Mesenchymal stem cell (in vitro differentiated cells and primary cell): ENCODE results near the gene FOXI1.

Source experiments
- DNase-seq: peaks from one replicate; pipeline ENCODE4 v3.0.0-alpha.2; 2013
- H2AFZ ChIP-seq: one replicate; pipeline ENCODE4 v1.6.1; 2013; ENCODE audit warnings: low read depth, mild to moderate bottlenecking, control low read depth, inconsistent platforms, low read length, moderate library complexity
- H2AK5ac ChIP-seq: 2 replicates; pipeline ENCODE4 v1.6.1; 2013; ENCODE audit warnings: low read length, moderate library complexity, mild to moderate bottlenecking, inconsistent platforms; ENCODE audit not compliant: severe bottlenecking
- H2BK120ac ChIP-seq: one replicate; pipeline ENCODE4 v1.6.1; 2013; ENCODE audit warnings: low read depth, mild to moderate bottlenecking, inconsistent platforms, low read length, moderate library complexity
- H2BK12ac ChIP-seq, 2 experiments: one replicate each; pipeline ENCODE4 v1.6.1; 2013; ENCODE audit warnings: inconsistent platforms in 2 of 2, low read length in 2 of 2, mild to moderate bottlenecking in 2 of 2, moderate library complexity in 2 of 2, control low read depth in 1 of 2
- H2BK15ac ChIP-seq: one replicate; pipeline ENCODE4 v1.6.1; 2013; ENCODE audit warnings: mild to moderate bottlenecking, low read depth, inconsistent platforms; ENCODE audit not compliant: poor library complexity, severe bottlenecking
- H2BK5ac ChIP-seq: 2 replicates; pipeline ENCODE4 v1.6.1; 2013; ENCODE audit warnings: low read depth, mild to moderate bottlenecking, low read length, control low read depth, inconsistent platforms; ENCODE audit not compliant: poor library complexity, severe bottlenecking
- H3K14ac ChIP-seq, 2 experiments: one replicate each; pipeline ENCODE4 v1.6.1; 2013; ENCODE audit warnings: inconsistent platforms in 2 of 2, low read length in 2 of 2, control low read depth in 1 of 2, mild to moderate bottlenecking in 1 of 2, moderate library complexity in 1 of 2
- H3K18ac ChIP-seq, 2 experiments: one replicate each; pipeline ENCODE4 v1.6.1; 2013; ENCODE audit warnings: inconsistent platforms in 2 of 2, low read length in 2 of 2, control low read depth in 1 of 2, low read depth in 1 of 2, mild to moderate bottlenecking in 1 of 2
- H3K23ac ChIP-seq, 2 experiments: one replicate each; pipeline ENCODE4 v1.6.1; 2013; ENCODE audit warnings: inconsistent platforms in 2 of 2, low read length in 2 of 2, mild to moderate bottlenecking in 2 of 2, moderate library complexity in 2 of 2, control low read depth in 1 of 2
- H3K27ac ChIP-seq: 2 replicates; pipeline ENCODE4 v1.5.1; 2013; ENCODE audit warnings: mild to moderate bottlenecking, moderate library complexity, low read length, control low read depth, inconsistent platforms; ENCODE audit not compliant: poor library complexity, severe bottlenecking
- H3K27me3 ChIP-seq, 2 experiments: 2 replicates each; pipeline versions ENCODE4 v1.6.1 to v1.7.0; 2013; ENCODE audit warnings: low read length in 2 of 2, mild to moderate bottlenecking in 2 of 2, moderate library complexity in 2 of 2, control low read depth in 1 of 2, inconsistent platforms in 1 of 2; ENCODE audit not compliant: control insufficient read depth in 1 of 2, insufficient read depth in 1 of 2
- H3K36me3 ChIP-seq, 2 experiments: 2 replicates each; pipeline versions ENCODE4 v1.6.1 to v1.7.0; 2013; ENCODE audit warnings: low read length in 2 of 2, control low read depth in 1 of 2, inconsistent platforms in 1 of 2, low read depth in 1 of 2, mild to moderate bottlenecking in 1 of 2; ENCODE audit not compliant: insufficient read depth in 2 of 2, control insufficient read depth in 1 of 2
- H3K4ac ChIP-seq, 2 experiments: one replicate each; pipeline ENCODE4 v1.6.1; 2013; ENCODE audit warnings: inconsistent platforms in 2 of 2, low read length in 2 of 2, mild to moderate bottlenecking in 2 of 2, moderate library complexity in 2 of 2, control low read depth in 1 of 2, low read depth in 1 of 2
- H3K4me1 ChIP-seq: 2 replicates; pipeline ENCODE4 v1.6.1; 2013; ENCODE audit warnings: low read depth, low read length, control low read depth; ENCODE audit not compliant: control insufficient read depth, insufficient read depth
- H3K4me2 ChIP-seq: 2 replicates; pipeline ENCODE4 v1.6.1; 2013; ENCODE audit warnings: low read length, mild to moderate bottlenecking, inconsistent platforms; ENCODE audit not compliant: poor library complexity, severe bottlenecking
- H3K4me3 ChIP-seq, 2 experiments: 2 replicates each; pipeline versions ENCODE4 v1.5.1 to v1.7.0; 2013; ENCODE audit warnings: low read length in 2 of 2, mild to moderate bottlenecking in 2 of 2, control low read depth in 1 of 2, low read depth in 1 of 2; ENCODE audit not compliant: insufficient read depth in 1 of 2
- H3K79me1 ChIP-seq: replicated peaks from 2 replicates; pipeline ENCODE4 v1.6.1; 2013; ENCODE audit warnings: mild to moderate bottlenecking, control low read depth, low read length, inconsistent platforms; ENCODE audit not compliant: poor library complexity, severe bottlenecking
- H3K9ac ChIP-seq: 2 replicates; pipeline ENCODE4 v1.7.0; 2013; ENCODE audit warnings: mild to moderate bottlenecking, low read length, moderate library complexity
- H3K9me3 ChIP-seq: 2 replicates; pipeline ENCODE4 v1.7.0; 2013; ENCODE audit warnings: mild to moderate bottlenecking, low read length; ENCODE audit not compliant: control insufficient read depth
- H4K8ac ChIP-seq: one replicate; pipeline ENCODE4 v1.6.1; 2013; ENCODE audit warnings: inconsistent platforms, mild to moderate bottlenecking, low read length, moderate library complexity
- H4K91ac ChIP-seq: one replicate; pipeline ENCODE4 v1.6.1; 2013; ENCODE audit warnings: mild to moderate bottlenecking, low read length, inconsistent platforms
- WGBS: methylation state at CpG from one replicate; pipeline ENCODE4 v1.1.7; 2013; ENCODE audit warnings: mixed read lengths; 5-methylcytosine and 5-hydroxymethylcytosine counted together

The FOXI1 gene

DNA sequence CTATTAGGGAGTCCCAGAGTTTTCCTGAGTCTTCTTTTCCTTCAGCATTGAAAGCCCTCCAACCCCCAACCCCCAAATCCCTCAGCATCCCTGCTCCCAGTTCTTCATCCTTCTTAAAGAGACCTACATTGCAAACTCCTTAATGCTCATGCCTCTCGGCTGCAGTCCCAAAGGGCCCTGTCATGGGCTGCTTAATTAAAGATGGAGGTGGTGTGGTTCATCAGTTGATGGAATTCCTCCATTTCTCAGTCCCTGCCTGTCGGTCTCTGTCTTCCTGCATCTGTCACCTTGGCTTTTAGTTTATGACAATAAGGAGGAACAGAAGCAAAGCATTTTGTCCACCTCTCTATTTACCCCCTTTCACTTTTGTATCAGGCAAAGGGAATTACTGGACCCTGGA lies 2.0 kb downstream of the FOXI1 start:
- H3K9ac ChIP-seq, result no peak overlapping the region
- H2AFZ ChIP-seq, result no peak overlapping the region
- peaks cover 3% of the 10 kb centered on the region for H3K4me1 ChIP-seq
- no peak overlapping the region for H4K91ac ChIP-seq
- H3K79me1 ChIP-seq, result no peaks in the 10 kb centered on the region
- H3K36me3 ChIP-seq, result no peaks in the 10 kb centered on the region
- no peak overlapping the region for H2BK5ac ChIP-seq
- no peak for DNase-seq
- no peak overlapping the region for H2BK12ac ChIP-seq
- no peak overlapping the region for H3K4me2 ChIP-seq
- H3K4ac ChIP-seq, result no peak overlapping the region
- no peaks in the 10 kb centered on the region for H3K9me3 ChIP-seq
- H3K18ac ChIP-seq, result no peak overlapping the region
- no peak overlapping the region for H2AK5ac ChIP-seq
- H2BK120ac ChIP-seq, result no peak overlapping the region
- H3K23ac ChIP-seq, result no peak overlapping the region
- WGBS, result 94% methylated on average over 2 of the region's 2 CpGs
- no peak overlapping the region for H4K8ac ChIP-seq
- no peak overlapping the region for H3K14ac ChIP-seq
- H3K27me3 ChIP-seq, result peaks cover 22 to 64% of the 10 kb centered on the region in 2 experiments
- no peak overlapping the region for H3K27ac ChIP-seq
- no peak overlapping the region for H2BK15ac ChIP-seq
- no peak overlapping the region for H3K4me3 ChIP-seq

DNA sequence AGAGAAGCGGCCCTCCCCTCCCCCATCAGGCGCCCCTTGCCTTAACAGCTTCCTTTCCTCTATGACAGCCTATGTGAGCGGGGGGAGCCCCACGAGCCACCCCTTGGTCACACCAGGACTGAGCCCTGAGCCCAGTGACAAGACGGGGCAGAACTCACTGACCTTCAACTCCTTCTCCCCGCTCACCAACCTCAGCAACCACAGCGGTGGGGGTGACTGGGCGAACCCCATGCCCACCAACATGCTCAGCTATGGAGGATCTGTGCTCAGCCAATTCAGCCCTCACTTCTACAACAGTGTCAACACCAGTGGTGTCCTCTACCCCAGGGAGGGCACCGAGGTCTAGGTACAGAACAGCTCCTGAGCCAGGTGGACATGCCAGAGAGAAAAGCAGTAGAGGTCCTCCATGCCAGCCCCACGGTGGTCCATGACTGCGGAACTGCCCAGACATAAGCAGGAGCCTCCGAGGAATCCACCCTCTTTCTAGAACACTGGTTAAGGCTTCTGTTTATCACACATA lies 2.6 kb downstream of the FOXI1 start:
- no peak overlapping the region for H3K27ac ChIP-seq
- H3K4ac ChIP-seq, result no peak overlapping the region
- H3K9me3 ChIP-seq, result no peaks in the 10 kb centered on the region
- 91% methylated on average over 12 of the region's 12 CpGs for WGBS
- H2BK120ac ChIP-seq, result no peak overlapping the region
- peak overlapping the region in 1 of 2 experiments; percentile 10 for H3K4me3 ChIP-seq
- no peak overlapping the region for H3K14ac ChIP-seq
- H3K4me1 ChIP-seq, result peaks cover 3% of the 10 kb centered on the region
- H3K27me3 ChIP-seq, result peaks cover 22 to 64% of the 10 kb centered on the region in 2 experiments
- no peaks in the 10 kb centered on the region for H3K79me1 ChIP-seq
- no peak overlapping the region for H2BK15ac ChIP-seq
- no peak overlapping the region for H2BK12ac ChIP-seq
- no peak overlapping the region for H2BK5ac ChIP-seq
- H3K23ac ChIP-seq, result no peak overlapping the region
- H3K9ac ChIP-seq, result no peak overlapping the region
- H3K18ac ChIP-seq, result no peak overlapping the region
- no peak overlapping the region for H4K8ac ChIP-seq
- no peak overlapping the region for H2AK5ac ChIP-seq
- DNase-seq, result no peak
- H3K36me3 ChIP-seq, result no peaks in the 10 kb centered on the region
- H4K91ac ChIP-seq, result no peak overlapping the region
- H2AFZ ChIP-seq, result no peak overlapping the region
- no peak overlapping the region for H3K4me2 ChIP-seq

DNA sequence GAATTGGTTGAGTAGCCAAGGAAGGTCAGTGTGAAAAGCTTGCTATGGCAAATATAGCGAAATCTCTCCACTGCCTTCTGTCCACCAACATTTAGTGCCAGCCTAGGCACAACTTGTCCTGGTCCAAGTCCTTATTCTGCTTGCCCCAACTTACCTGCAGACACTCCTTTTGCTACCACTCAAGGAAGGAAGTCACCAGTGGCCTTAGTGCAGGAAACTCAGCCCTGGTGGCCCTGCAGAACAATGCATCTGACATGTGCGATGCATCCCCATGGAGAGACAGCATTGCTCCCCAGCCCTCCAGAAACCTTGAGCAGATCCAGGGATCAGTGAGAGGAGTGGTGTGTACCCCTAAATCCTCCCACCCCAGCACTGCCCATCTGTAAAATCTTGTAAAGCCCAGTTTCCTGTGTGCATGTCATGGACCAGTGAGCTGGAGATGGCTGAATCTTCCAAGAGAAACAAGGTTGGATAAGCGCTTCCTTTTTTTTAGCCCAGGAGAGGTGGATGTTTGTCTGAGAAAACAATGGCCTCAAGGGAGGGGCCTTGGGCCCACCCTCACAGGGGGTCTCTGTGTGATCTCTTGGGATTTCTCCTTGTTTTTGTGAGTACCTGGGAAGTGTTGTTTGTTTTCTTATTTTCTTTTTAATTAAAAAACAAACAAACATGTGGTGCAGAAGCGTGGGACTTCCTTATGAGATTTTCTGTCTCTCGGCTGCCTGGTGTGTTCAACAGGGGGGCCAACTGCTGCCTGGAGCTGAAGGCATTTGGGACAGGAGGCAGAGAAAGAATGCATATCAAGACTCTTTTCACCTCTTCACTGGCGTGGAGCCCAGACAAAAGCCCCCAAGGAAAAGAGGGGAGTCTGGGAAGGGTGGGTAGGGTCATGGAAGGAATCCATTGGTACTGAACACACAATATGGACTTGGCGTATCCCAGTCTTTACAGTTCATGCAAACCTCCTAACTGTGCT lies 3.6 kb downstream of the FOXI1 start:
- WGBS, result 73% methylated on average over 6 of the region's 7 CpGs
- H2BK12ac ChIP-seq, result no peak overlapping the region

DNA sequence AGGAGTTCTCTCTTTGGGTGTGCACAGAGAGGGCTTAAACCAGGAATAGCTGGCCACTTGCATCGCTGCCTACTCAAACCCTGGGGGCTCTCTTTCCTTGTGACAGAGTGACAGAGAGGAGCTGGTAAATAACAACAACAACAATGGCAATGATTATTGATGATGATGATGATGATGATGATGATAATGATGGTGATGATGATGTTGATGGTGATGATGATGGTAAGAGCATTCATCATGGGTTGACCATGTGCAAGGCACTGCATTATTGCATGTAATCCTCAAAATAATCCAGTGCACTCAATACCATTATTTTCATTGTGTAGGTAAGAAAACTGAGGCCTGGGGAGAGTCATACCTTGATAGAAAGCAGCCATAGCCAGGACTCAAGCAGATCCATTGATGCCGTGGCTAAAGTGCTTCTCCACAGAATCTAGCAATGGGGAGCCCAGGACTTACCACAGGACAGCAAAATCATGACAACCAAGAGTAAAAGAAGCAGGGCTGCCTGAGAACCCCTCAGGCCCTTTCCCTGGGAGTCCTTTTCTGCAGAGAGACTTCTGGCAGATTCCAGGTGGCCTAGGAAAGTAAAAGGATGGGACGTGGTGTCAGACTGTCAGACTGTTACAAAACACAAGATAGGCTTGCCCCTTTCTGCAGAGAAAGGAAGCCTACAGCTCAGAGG lies 4.8 kb downstream of the FOXI1 start:
- no peak for DNase-seq
- H2BK15ac ChIP-seq, result no peak overlapping the region
- H4K91ac ChIP-seq, result no peak overlapping the region
- H2BK5ac ChIP-seq, result no peak overlapping the region
- no peaks in the 10 kb centered on the region for H3K36me3 ChIP-seq
- peaks cover 22 to 53% of the 10 kb centered on the region in 2 experiments for H3K27me3 ChIP-seq
- no peak overlapping the region for H3K9ac ChIP-seq
- 73% methylated on average over 3 of the region's 3 CpGs for WGBS
- H2BK120ac ChIP-seq, result no peak overlapping the region
- H2AFZ ChIP-seq, result no peak overlapping the region
- no peak overlapping the region for H3K4me2 ChIP-seq
- H3K4ac ChIP-seq, result no peak overlapping the region
- H3K27ac ChIP-seq, result no peak overlapping the region
- H2AK5ac ChIP-seq, result no peak overlapping the region
- no peaks in the 10 kb centered on the region for H3K79me1 ChIP-seq
- no peak overlapping the region for H3K14ac ChIP-seq
- H3K4me3 ChIP-seq, result no peak overlapping the region
- H2BK12ac ChIP-seq, result no peak overlapping the region
- peaks cover 2% of the 10 kb centered on the region for H3K4me1 ChIP-seq
- H3K9me3 ChIP-seq, result no peaks in the 10 kb centered on the region
- no peak overlapping the region for H4K8ac ChIP-seq
- H3K23ac ChIP-seq, result no peak overlapping the region
- no peak overlapping the region for H3K18ac ChIP-seq

More for the DNA sequence above, 3.6 kb downstream of the FOXI1 start:
- Histone ChIP-seq H3K27me3 (peaks cover 22 to 59% of the 10 kb centered on the region in 2 experiments), H4K8ac (no peak overlapping the region), H3K36me3 (no peaks in the 10 kb centered on the region), H3K18ac (no peak overlapping the region), H3K14ac (no peak overlapping the region), H3K27ac (no peak overlapping the region), H2BK15ac (no peak overlapping the region), H3K23ac (no peak overlapping the region), H3K4me3 (no peak overlapping the region), H3K9ac (no peak overlapping the region), H2AFZ (no peak overlapping the region), H3K9me3 (no peaks in the 10 kb centered on the region), H2AK5ac (no peak overlapping the region), H3K4me1 (peaks cover 3% of the 10 kb centered on the region), H4K91ac (no peak overlapping the region), H3K79me1 (no peaks in the 10 kb centered on the region), H3K4ac (no peak overlapping the region), H2BK120ac (no peak overlapping the region), H3K4me2 (no peak overlapping the region), H2BK5ac (no peak overlapping the region)
- DNase-seq, result no peak
